Measurements from ENCODE around the gene TXLNA.
A peak's percentile ranks its signal among the peaks of the same experiment; 100 is the strongest.

Gene TXLNA

GRCh38 chr1:32215629-32216480, 36.4 kb downstream of the TXLNA start:
- peak; percentile 38 for DNase-seq

- no peak for DNase-seq
Measured at GRCh38 chr1:32216566-32216965, 37.1 kb downstream of the TXLNA start.

GRCh38 chr1:32219022-32219421, 39.5 kb downstream of the TXLNA start:
- no peak for DNase-seq

DNA sequence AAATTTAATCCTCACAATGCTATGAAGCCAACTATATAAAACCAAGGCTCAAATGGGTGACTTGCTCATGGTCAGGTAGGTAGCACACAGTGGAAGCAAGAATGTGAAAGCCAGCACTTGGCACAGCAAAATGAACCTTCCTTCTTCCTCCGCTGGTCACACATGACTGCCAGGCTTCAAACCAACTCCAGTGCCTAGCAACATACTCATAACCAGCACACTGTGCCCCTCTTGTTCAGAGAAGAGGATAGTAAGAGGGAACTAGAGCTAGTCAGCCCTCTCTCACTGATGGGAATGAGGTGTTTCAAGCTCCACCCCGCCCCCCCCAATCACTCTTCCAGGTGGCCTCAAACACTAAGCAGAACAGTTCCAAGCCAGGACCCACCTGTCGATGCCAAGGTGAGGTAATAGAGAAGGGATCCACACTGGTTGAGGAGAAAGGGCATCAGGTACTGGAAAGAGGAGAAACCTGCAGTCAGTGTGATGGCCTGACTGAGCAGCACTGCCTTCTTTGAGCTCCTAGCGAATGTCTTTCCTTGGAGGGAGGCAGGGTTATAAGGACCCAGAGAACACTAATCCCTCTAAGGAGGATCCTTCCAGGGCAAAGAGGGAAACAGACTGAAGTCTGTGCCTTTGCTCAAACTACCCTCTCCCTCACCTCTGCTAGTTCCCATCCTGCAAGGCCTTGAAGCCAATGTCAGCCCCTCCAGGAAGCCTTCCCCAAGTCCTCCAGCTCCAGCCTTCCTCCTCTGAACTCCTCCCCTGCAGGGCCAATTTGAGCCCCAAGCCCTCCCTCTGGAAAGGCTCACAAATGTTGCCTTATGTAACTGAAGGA, 41.5 kb downstream of the TXLNA start:
- DNase-seq: peak; percentile 91

- no peak for DNase-seq
Measured at GRCh38 chr1:32221581-32221979, 42.1 kb downstream of the TXLNA start.

DNA sequence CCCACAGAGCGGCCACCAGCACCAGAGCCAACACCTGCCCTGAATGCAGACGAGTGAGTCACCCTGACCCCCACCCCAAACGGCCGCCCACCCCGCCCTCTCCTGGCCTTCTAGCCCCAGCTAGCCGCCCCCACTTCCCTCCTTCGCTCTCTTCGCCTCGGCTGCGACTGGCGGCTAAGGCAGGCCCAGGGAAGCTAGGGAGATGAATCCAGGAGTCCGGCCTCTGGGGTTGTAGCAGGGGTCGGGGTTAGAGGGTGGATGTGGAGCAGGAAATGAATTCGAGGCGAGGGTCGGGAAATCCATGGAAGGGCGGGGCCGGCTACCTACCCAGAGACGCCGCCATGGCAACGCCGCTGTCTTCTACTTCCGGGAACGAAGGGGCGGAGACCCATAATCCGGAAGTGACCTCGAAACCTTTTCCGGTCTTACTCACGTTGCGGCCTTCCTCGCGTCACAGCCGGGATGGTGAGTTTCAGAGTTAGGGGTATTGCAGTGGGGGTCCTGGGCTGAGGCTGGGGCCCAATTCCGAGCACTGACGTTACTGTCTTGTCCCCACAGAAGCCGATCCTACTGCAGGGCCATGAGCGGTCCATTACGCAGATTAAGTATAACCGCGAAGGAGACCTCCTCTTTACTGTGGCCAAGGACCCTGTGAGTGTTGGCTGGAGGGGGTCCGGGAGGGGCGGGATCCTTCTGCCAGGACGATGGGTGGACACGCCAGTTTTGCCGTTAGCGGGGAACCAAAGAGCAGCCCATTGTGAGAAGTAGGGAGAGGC, 42.7 kb downstream of the TXLNA start, which contains the start of the genes EIF3I and TMEM234:
EIF3I (plus strand) TSS at position 428 of the 776 bp plus-strand sequence; CDS start at position 463, 35 bp downstream.
TMEM234 (minus strand) TSS at position 374 of the 776 bp plus-strand sequence; CDS start at position 343, 31 bp downstream.
- DNase-seq: peak; percentile 89

- DNase-seq: no peak
Measured at GRCh38 chr1:32223683-32224082, 44.2 kb downstream of the TXLNA start.

- DNase-seq: no peak
Measured at GRCh38 chr1:32224285-32224684, 44.8 kb downstream of the TXLNA start.

DNA sequence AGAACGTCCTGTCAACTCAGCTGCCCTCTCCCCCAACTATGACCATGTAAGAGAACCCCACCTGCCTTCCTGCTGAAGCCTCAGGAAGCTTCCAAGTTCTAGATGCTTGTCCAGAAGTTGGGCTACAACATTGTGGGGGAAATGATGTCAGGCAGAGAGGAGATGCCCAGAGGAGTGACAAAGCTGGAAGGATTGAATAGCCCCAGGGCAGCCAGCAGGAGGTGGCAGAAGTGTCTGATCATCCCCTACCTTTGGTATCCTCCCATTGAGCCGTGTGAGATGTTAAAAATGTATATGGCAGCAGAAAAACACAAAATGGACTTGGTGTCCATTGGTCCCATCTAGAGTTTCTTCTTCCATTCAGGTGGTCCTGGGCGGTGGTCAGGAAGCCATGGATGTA, 49.3 kb downstream of the TXLNA start:
- no peak for DNase-seq

GRCh38 chr1:32231843-32232432, 52.5 kb downstream of the TXLNA start:
- DNase-seq: no peak

DNA sequence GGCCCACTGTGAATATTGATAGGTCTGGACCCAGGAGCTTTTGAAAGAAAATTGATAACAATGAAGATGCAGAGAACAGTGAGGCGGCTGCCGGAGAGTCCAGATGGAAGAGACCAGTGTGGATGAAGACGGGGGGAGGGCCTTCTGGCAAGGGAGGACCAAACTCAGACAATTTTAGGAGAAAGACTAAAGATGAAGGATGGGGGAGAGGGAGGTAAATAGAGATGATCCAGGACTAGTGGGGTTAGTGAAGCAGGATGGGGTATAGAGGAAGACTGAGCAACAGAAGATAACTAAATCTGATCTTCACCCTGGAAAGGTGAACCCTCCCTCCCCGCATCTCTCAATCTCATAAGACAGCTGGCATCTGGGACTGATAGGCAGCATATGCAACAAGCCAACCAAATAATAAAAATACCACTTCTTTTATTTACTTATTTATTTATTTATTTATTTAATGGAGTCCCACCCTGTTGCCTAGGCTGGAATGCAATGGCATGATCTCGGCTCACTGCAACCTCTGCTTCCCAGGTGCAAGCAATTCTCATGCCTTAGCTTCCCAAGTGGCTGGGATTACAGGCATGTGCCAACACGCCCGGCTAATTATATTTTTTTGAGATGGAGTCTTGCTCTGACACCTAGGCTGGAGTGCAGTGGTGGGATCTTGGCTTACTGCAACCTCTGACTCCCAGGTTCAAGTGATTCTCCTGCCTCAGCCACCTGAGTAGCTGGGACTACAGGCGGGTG, 53.3 kb downstream of the TXLNA start:
- DNase-seq: peak; percentile 89

- DNase-seq: no peak
Measured at GRCh38 chr1:32234792-32235191, 55.3 kb downstream of the TXLNA start.

- DNase-seq: peak; percentile 86
Measured at GRCh38 chr1:32239337-32239736, 59.9 kb downstream of the TXLNA start.

- peak; percentile 86 for DNase-seq
Measured at GRCh38 chr1:32239790-32240139, 60.3 kb downstream of the TXLNA start.

DNA sequence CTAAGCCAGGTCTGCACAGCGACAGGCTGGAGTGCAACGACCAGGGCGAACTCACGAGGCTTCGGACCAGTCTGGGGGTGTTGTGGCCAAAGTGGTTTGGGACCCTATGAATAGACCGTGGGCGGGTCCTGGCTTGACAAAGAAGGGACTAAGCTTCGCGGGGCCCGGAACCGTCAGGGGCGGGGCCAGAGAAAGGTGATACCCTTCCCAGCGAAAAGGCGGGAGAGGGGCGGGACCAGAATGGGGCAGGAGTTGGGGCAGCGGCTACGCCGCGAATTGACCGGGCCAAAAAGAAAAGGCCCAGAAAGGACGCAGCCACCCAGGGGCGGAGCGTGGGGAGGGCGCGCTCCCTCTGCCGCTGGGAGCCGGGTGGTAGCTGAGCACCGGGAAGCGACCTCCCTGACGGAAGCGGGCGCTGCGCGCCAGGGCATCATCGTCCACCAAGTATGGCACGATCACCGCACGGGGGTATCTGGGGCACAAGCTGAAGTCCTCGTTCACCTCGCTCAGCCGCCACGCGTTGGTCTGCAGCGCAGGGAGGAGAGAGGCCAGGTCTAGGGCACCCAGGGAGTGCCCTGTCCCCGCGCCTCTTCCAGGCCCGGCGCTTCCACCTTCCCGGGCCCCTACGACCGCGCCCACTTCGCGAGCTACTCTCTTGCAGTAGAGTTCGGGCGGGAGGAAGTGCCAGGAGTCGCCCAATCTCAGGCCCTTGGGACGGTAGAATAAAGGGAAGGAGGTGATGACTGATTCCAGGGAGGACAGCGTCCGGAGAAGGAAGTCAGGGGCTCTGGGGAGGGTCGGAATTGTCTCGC, 60.9 kb downstream of the TXLNA start:
- DNase-seq: peak; percentile 96

GRCh38 chr1:32241001-32241763, 61.7 kb downstream of the TXLNA start:
- peak; percentile 78 for DNase-seq

DNA sequence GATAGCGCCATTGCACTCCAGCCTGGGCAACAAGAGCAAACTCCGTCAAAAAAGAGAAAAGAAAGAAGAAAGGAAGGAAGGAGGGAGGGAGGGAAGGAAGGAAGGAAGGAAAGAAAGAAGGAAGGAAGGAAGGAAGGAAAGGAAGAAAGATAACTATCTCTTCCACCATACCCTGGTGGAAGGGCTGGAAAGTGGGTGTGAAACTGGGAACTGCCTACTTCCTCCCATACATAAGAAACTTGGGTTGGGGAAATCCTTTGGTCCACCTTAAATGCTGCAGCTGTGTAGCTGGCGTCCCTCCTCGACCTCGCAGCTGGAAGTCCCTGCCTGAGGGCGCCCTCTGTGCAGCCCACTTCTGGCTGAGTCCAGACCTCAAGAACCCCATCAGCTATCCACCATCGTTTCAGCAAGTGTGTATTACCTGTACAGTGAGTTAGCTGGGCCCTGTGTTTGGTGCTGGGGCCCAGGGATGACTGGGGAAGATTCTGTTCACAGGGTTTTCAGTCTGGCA, 62.9 kb downstream of the TXLNA start:
- DNase-seq: peak; percentile 13

- no peak for DNase-seq
Measured at GRCh38 chr1:32246888-32247273, 67.4 kb downstream of the TXLNA start, which contains the start of gene FAM167B. Gene FAM167B (plus strand): TSS chr1:32247222. CDS start chr1:32247422, 200 bp downstream.

GRCh38 chr1:32247452-32247851, 68.0 kb downstream of the TXLNA start:
- no peak for DNase-seq
